ENCODE data around the gene PTK7.

Gene PTK7

GRCh38 chr6:43043310-43043709 is 32.8 kb upstream of the PTK7 start:
- H3K4me3 ChIP-seq (ENCODE audit: control insufficient read depth, low read depth, low read length), result no peak overlapping the region
- DNase-seq (ENCODE audit: low read depth), result no peak
- no peak for TF ChIP-seq CTCF (IDR thresholded peaks at IDR 0.05; ENCODE audit: control insufficient read depth, insufficient read depth, low read depth, low read length, missing control alignments)

GRCh38 chr6:43045371-43045930 is 30.7 kb upstream of the PTK7 start:
- no peak overlapping the region for H3K4me3 ChIP-seq (ENCODE audit: control insufficient read depth, low read depth, low read length)

DNA sequence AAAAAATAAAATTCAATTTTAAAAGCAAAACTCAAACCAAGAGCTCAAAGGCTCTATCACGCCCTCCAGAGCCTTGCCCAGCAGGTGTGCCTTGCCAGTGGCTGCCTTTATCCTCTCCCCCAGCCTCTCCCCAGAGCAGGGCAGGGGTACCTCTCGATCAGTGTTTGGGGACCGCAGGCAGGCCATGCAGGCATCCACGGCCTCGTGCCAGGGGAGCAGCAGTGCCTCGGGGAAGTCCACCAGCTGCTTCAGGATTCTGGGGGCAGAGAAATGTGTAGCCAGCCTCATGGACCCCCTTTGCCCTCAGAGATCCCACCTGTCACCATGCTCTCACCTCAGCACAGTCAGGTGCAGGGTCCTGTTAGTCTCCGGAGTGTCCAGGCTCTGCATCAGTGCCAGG is 28.1 kb upstream of the PTK7 start:
- H3K4me3 ChIP-seq (ENCODE audit: control insufficient read depth, low read depth, low read length), result no peak overlapping the region
- no peak for DNase-seq (ENCODE audit: low read depth)
- TF ChIP-seq CTCF (IDR thresholded peaks at IDR 0.05; ENCODE audit: control insufficient read depth, insufficient read depth, low read depth, low read length, missing control alignments), result no peak

More at GRCh38 chr6:43045371-43045930, 30.7 kb upstream of the PTK7 start:
- no peak for DNase-seq (ENCODE audit: low read depth)
- no peak for TF ChIP-seq CTCF (IDR thresholded peaks at IDR 0.05; ENCODE audit: control insufficient read depth, insufficient read depth, low read depth, low read length, missing control alignments)

GRCh38 chr6:43050981-43051380 is 25.1 kb upstream of the PTK7 start:
- DNase-seq (ENCODE audit: low read depth), result no peak
- no peak for TF ChIP-seq CTCF (IDR thresholded peaks at IDR 0.05; ENCODE audit: control insufficient read depth, insufficient read depth, low read depth, low read length, missing control alignments)
- H3K4me3 ChIP-seq (ENCODE audit: control insufficient read depth, low read depth, low read length), result no peak overlapping the region

DNA sequence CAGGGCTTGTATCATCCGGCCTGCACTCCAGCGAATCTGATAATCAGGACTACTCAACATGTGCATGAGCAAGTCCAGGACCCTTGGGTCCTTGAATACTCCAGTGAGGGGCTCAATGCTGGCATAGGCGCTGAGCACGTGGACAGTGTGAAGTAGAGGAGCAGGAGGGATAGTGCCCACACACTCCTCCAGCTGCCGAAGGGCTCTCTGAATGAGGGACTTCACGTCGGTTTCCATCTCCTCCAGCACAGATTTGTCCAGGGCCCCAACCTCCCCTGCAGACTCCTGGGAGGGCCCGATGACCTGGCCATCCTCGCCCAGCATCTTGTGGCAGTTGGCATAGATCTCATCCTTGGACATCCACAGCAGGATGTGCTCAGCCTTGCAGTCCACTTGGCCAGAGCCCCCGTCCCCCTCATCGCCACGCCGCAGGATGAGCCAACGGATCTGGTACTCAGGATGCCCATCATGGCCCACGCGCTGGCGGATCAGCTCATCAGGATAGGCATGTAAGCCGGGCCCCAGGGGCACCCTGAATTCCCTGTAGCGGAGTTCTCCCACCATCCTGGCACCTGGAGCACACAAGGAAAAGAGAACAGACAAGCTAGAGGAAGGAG is 23.8 kb upstream of the PTK7 start:
- no peak for TF ChIP-seq CTCF (IDR thresholded peaks at IDR 0.05; ENCODE audit: control insufficient read depth, insufficient read depth, low read depth, low read length, missing control alignments)
- H3K4me3 ChIP-seq (ENCODE audit: control insufficient read depth, low read depth, low read length), result peak overlapping the region; percentile 70
- DNase-seq (ENCODE audit: low read depth), result no peak

DNA sequence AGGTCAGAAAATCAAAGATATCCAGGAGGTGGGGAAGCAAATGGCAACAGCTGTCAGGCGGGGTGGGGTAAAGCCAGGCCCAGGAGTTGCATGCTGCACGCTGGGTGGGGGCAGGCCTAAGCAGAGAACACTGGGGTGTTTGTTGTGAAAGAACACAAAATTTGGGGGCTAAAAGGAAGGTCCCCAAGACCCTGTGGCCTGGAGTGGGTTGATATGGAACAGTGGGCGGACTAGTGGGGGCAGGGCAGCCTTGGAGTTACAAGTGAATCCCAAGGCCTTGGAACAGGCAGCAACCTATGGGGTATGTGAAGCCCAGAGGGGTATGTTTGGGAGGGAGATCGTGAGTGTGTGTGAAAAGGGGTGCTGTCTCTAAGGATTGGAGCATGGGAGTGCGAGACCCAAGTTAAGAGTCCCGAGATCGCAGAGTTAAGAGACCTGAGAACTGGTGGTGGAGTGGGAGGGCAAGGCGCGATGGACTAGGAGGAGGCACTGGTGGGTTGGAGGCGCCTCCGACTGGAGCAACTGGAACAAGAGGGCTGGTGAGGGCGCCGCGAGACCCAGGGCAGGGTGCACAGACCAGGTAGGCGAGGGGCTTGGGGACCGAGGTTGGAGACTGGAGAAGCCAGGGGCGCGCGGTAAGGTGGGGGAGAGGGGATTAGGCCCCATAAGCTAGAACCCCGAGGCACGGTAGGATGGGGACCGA is 23.1 kb upstream of the PTK7 start:
- peak overlapping the region; percentile 70 for H3K4me3 ChIP-seq (ENCODE audit: control insufficient read depth, low read depth, low read length)
- no peak for DNase-seq (ENCODE audit: low read depth)
- no peak for TF ChIP-seq CTCF (IDR thresholded peaks at IDR 0.05; ENCODE audit: control insufficient read depth, insufficient read depth, low read depth, low read length, missing control alignments)
